HT-29 (cell line): Measurements from ENCODE around the gene NR4A2. TPM values are rescaled to one million over a fixed set of nuclear protein-coding genes. Genes with fewer than 3 reads are reported as not detected.
A peak's percentile ranks its signal among the peaks of the same experiment; 100 is the strongest.

Experiments used
- DNase-seq: peaks from one replicate; pipeline ENCODE4 v3.0.0-alpha.2; 2015; ENCODE audit warnings: low spot score
- total RNA-seq: library from RNA; depleted of rRNA; stranded (reverse); fragments of >200 nt; shearing (Covaris generic); gene quantifications from 2 replicates; pipeline ENCODE4 v1.2.3, GENCODE V29; 2014

The NR4A2 gene
- total RNA-seq, 1 experiment from 2014 or later = 4.1 TPM

GRCh38 chr2:156340377-156340776, 7.9 kb upstream of the NR4A2 start:
- peak; percentile 26 for DNase-seq

DNA sequence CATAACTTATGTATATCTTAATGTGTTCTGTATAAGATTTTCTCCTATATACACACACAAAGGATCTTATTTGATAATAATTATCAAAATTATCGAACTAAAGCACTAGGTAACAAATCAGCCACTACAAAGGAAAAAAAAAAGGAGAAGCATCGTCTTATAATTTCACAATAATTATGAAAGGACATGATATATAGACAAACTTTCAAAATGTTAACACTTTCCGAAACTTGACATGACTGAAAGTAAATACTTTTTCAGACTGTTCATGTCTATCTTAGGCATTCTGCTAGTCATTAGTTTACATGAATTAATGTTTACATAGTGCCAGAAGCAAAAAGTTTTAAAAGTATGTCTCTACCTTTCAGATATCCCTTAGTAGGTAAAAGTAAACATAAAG, 7.3 kb upstream of the NR4A2 start:
- peak; percentile 25 for DNase-seq

DNA sequence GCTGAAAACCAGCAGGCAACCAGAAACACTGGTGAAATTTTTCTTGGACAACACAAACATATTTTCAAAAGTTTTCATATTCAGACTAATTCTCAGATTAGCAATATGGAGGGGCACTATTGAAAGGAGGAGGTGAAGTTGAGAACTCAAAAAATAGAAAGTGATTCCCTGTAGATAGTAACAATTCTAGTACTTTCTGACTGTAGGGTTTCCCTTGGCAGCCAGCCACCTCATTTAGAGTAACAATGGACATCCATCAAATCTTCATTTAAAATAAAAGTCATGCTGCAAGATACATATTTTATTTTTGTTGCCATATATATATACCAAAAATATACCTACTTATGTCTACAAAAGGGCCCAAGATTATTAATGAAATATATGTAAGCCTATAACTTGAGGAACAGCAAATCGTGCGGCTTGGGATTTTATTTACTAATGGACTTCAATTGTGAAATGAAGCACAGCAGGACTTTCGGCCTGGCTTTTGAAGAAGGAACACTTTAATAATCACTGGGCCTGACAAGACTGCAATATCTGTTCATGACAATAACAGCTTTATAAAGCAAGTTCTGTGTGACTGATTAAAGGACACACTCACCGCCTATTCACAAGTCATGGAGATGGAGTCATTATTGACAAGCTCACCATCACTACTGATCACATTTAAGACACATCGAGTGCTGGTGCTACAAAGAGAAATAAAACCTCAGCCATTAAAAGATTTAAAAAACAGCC, 6.8 kb upstream of the NR4A2 start:
- peak; percentile 79 for DNase-seq

DNA sequence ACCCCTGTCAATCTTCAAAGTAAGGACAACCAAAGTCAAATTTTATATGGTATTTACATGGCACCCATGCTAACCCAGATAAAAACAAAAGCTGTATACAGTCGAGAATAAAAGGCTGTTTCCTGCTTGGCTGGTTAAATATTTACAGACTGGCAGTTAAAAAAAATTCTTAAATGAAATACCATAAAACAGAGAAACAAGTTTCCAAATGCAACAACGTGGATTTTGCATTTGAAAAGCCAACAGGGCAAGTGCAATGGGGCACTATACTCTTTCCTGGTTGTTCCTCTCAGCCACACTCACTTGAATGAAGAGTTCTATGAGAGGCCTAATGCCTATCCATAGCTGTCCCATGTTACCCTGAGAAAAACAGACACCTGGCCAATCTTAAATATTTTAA, 6.1 kb upstream of the NR4A2 start:
- DNase-seq = peak; percentile 70

DNA sequence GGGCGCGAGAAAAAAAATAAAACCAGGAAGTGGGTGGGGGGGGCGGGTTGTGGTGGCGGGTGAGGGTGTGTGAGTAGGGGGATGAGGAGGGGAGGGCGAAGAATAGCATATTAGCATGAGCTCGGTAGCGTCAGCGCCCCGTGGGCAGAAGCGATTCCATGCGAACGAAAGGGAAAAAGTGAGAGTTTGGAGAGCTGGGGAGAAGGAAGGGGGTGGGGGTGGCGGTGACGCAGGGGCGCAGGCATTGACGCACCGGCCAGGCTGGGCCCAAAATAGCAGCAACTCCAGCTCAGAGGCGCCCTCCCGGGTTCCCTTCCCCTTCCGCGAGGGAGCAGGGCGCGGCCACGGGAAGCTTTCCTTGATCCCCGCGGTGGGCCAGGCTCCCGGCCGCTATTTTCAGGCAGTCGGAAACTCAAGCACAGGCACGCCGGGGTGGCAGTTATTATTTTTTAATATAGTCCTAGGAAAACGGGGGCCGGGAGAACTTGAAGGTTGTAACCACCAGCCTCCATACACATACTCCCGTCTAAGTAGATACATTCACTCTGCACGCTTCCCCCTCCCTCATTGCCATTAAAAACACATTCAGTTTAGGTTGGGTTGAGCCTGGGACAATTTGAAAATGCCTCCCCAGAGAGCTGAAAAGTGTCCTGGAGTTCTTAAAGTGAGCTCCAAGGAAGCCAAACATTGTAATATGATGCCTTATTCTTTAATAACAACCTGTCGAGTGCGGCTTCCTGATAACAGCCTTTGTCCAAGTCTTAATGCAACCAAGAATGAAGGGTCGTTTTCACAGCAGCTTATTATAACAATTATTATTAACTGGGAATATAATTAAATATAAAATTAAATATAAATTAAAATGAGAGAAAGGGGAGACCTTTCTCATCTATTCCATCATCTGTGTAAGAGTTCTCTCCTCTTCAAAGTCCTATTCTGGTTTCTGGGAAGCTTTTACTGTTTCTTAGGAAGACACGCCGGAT, 2.3 kb upstream of the NR4A2 start:
- peak; percentile 77 for DNase-seq

DNA sequence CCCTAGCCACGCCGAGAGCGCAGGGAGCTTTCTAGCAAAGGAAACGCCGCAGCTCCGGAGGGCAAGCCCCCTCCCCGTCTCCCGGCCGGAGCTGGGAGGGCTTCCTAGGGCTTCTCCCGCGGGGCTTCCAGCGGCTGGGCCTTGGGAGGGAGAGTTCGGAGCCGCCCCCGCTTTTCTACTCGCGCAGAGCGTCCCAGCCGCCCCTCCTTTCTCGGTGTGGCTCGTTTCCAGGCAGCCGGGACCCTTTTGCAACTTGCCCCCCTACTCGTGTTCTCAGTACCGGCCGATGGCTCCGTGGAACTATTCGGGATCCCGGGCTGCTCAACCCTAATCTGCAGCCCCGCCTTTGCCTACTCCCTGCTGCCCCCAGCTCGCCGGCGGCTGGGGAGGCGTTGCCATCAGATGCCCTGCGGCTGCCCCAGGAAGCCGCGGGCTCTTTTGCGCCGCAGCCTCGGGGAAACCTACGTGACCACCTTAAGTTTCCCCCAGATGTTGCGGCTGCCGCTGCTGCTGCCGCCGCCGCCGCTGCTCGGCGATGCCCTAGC, 1.5 kb upstream of the NR4A2 start:
- no peak for DNase-seq

GRCh38 chr2:156333274-156333950, 891 bp upstream of the NR4A2 start:
- peak; percentile 75 for DNase-seq

GRCh38 chr2:156332284-156332533, 312 bp downstream of the NR4A2 start:
- no peak for DNase-seq

DNA sequence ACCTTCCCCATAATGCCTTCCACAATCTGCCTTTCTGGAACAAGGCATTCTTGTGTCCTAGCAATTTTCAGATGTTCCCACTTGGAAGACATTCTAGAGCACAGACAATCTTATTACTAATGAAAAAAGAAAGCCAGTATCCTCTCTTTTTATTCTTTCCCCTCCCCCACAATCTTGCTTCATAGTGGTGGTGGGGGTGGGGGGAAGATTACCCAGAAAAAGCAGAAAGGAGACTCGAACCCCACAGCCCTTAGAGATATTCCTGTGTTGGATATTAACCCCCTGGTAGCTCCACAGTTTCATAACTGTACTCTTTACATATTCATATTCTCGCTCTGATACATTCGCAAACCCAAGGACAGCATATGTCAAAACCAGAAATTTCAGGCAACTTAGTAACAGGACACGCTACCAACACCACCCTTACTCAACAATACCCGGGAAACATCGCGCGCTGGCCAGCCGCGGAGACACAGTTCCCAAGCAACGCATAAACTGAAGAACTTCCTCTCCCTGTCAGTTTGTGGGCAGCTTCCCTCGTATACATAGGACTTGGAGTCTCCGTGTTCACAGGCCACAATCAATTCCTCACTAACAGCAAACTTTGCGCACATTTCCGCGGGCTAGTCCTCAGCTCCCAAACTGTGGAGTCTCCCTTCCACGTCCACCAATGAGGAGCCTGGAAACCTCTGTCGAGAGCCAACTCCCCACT, 793 bp downstream of the NR4A2 start:
- peak; percentile 86 for DNase-seq

- DNase-seq = no peak
Observed at GRCh38 chr2:156329927-156330726, 2.4 kb downstream of the NR4A2 start.

GRCh38 chr2:156329031-156329926, 3.2 kb downstream of the NR4A2 start:
- no peak for DNase-seq

DNA sequence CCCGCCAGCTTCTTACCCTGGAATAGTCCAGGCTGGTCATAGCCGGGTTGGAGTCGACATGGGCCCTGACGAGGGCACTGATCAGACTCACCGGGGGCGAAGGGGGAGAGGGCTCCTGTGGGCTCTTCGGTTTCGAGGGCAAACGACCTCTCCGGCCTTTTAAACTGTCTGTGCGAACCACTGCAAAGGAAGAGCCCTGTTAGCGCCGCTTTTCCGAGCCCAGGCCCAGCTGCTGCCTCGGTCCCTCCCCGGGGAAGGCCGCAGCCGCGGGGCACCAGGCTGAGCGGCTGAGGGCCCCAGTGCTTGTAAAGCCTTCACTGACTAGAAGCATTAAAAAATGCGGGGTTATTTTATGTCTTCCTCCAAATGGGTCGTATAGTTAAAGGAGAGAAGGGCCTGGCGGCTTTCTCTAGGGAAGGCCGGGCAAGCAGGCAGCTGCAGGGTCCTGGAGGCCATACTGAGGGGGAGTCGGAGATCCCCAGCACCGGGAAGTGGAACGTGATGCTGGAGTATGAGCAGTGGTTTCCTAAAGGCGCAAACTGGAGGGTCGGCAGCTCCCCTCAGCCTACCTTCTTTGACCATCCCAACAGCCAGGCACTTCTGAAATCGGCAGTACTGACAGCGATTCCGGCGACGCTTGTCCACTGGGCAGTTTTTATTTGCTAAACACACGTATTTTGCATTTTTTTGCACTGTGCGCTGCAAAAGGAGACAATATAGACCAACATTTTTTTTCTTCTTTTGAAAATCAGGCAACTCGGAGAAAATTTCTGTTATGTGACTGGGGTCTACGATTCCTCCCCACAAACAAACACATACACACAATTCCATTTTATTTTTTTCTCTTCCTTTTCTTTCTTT, 4.5 kb downstream of the NR4A2 start:
- DNase-seq = no peak

DNA sequence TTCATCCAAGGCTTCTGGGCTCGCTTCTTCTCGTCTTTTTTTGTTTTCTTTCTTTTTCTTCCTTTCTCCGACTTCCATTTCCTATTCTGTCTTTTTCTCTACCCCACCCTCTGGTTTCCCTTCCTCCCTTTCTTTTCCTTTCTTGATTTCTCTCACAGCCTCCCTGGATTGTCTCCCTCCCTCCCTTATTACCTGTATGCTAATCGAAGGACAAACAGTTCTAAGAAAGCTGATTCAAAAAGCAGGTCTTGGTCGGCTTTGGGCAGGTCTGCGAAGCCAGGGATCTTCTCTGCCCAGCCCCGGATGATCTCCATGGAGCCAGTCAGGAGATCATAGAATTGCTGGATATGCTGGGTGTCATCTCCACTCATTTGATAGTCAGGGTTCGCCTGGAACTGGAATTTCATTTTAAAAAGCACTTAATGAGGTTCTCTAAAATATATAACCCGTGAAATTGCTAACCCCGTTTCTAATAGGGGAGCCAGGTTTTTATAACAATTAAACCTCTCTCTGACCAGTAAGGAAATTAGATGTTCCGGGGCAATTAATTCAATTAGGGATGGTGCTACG, 5.9 kb downstream of the NR4A2 start:
- DNase-seq = no peak

DNA sequence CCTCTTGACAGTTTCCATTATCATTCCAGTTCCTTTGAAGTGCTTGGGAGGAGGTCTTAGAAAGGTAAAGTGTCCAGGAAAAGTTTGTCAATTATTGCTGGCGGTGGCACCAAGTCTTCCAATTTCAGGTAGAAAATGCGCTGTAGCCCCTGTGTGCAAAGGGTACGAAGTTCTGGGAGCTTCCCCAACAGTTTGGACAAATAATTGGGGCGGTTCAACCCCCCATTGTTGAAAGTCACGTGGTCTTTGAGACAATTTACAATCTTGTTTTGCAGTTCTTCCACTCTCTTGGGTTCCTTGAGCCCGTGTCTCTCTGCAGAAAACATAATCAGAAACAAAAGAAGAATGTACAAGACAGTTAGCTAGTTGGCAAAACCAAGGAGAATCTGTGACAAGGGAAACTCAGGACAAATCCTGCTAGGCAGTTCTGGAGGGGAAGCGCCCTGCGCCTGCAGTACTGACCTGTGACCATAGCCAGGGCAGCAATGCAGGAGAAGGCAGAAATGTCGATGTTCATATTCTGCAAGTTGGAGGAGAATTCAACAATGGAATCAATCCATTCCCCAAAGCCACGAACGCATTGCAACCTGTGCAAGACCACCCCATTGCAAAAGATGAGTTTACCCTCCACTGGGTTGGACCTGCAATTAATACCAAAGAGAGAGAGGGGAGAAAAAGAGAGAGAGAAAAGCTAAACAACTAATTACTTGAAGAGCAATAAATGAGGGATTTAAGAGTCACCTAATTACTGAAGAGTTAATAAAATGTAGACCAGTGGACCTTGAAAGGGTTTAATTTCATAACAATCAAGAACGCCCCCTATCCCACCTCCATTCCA, 6.6 kb downstream of the NR4A2 start:
- no peak for DNase-seq

- DNase-seq = no peak
Observed at GRCh38 chr2:156323754-156324153, 8.8 kb downstream of the NR4A2 start.

- DNase-seq = no peak
Observed at GRCh38 chr2:156322686-156323231, 9.8 kb downstream of the NR4A2 start.
